Measurements from ENCODE around the gene ZSCAN20.

- no peak for TF ChIP-seq CTCF (IDR thresholded peaks at IDR 0.05)
- no peak for TF ChIP-seq ZFX (IDR thresholded peaks at IDR 0.05; ENCODE audit: borderline replicate concordance)
These were observed 31.1 kb downstream of the ZSCAN20 start for GRCh38 chr1:33503506-33503905.

Data from 22Rv1 (cell line).